GM18499 (cell line): ENCODE measurements around the gene POFUT1.
"Not testable (repeated sequence)": the region's sequence is repeated elsewhere in the genome, so short reads cannot be mapped to it uniquely, and the experiment has no call there.

ENCODE experiments used
- ATAC-seq: cut with Tn5 transposase; IDR thresholded peaks from one replicate; pipeline ENCODE4 v1.9.1; 2021; ENCODE audit warnings: moderate number of reproducible peaks; ENCODE audit not compliant: insufficient read depth, unreplicated experiment

POFUT1 gene

DNA sequence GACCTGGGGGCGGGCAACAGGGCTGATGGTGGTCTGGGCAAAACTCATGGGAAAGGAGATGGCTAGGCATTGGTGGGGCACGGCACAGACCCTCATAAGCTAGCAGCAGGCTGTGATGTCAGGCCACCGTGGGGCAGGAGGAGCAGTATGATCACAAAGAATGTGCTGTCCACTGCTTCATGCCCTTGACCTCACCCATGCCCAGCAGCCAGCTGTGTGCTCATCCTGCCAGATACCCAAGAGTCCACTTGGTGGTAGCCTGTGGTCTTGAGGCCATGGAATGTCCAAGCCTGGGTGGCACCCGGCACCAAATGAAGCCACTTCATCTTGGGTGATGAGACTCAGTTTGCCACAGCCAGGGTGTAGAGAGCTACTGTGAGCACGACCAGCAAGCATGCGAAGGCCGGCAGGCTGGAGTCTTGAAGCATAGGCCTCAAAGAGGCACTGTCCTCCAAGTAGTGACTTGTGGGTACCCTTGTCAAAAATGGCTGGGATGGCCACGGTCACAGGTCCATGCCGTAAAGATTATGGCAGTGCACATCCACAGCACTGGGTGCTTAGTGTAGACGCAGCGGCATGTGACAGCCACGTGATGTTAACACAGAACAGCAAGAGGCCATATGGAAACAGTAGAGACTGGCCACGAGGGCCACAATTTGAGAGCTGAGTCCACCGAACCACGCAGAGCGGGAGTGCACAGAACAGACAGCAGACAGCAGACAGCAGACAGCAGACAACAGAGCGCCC is 19.1 kb upstream of the POFUT1 start:
- ATAC-seq, result no peak

DNA sequence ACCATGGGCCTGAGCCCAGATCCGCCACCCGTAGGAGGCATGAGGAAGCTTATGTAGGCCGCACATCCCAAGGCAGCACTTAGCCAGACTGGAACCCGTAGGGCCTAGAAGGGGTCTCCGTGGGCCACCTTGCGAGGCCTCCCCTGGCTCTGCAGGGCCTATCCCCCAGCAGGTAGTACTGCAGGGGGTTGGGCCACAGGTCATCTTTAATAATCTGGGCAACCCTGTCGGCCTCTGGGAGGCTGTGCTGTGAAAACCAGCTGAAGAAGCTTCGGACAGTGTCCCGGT is 18.6 kb upstream of the POFUT1 start:
- ATAC-seq, result no peak

DNA sequence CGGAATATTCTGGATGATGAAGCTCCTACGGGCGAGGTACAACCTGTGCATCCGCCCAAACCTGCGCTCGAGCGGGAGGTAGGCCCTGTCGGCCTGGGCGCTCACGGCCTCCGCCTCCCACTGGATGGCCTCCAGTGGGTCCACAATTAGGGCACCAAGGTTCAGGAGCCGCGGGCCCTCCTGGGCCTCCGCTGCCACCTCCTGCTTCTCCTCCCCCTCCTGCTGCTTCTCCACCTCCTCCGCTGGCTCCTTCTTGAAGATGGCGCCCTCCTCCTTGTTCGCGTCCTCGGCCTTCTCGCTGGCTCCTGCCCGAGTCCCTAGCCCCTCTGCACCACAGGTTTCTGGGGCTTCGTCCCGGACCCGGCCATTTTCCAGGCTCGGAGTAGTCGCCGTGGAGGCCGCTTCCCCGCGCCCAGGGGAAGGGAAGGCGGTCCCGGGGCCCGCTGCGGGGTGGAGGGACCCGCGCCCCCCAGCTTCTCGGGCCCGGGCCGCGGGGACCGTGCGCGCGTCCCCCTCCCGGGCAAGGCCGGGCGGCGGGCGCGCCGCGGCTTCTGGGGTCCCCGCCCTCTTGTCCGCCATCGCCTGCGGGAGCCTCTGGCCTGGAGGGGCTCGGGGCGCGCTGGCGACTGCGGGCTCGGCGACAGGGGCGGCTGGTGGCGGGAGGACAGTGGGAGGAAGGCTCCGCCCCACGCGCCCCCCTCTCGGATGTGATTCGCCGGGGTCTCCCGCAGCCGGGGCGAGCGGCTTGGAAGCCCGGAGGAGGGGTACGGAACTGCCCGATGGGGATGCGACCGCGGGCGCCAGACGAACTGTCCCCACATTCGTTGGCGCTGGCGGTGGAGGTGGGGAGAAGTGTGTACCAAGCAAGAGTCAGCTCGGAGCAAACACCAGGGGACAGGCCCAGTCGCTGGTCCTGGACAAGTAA is 17.7 kb upstream of the POFUT1 start:
- no peak for ATAC-seq

DNA sequence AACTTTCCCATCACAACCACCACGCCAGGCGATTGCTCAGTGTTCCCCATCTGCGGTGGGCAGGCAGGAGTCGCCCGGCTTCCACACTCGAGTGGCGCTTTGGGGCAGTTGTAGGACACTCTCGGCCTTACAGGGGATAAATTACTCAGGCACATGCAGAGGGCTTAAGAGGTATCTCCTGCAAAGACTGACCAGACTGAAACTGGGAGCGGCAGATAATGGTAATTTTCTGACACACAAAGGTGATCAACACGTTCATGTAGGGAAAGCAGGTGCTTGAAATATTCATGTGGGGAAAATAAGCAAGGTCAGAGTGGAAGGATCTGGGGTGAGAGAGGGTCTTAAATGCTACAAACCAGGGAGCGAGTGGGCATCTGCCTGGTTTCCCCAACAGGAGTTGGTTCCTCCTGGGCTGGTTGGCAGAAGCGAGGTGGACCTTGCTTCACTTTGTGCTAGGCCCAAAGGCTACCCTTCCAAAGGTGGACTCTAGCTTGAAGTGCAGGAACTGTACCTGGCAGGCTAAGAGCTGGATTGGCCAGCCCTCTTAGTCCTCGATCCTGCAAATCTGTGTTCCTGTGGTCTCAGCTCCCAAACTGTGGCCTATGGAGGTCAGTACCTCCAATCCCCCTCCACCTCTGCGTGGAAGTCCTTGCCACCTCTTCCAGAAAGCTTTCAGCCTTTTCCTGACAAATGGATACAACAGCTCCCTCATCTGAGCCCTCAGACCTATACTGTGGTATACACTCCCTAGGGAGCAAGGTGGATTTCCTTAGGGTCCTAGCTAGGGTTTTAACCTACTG is 16.9 kb upstream of the POFUT1 start:
- ATAC-seq, result no peak

DNA sequence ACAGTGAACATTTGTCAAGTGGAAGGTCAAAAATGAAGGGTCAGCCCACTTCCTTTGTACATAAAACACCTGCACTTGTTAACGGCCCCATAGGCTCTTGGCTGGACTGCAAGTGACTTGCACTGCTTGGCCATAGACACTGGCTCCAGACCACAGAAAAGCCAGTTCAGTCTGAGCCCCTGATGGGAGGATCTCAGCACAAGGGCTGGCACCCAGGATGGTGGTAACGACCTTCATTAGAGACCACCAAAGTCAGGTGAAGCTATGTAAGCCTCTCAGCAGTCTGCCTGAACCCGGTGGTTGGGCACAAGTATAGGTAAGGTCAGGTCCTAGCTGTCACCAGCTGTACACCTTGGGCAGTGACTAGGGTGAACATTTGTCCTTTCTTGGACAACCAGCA is 16.3 kb upstream of the POFUT1 start:
- no peak for ATAC-seq

DNA sequence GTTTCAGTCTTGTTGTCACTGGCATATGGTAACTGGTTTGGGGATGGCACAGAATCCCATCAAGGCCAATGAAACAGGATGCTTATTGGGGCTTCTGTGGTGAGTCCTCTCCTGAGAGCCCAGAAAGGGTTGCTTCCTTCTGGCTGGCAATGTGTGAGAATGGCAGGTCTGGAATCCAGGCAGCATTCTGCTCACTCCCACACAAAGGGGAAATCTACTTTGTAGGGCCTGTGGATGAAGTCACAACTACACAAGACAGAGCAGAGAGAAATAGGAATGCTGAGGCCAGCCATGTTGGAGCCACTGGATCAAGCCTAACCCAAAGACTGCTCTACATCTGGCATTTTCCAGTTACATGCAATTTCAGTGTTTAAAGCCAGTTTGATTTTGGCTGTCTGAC is 15.8 kb upstream of the POFUT1 start:
- ATAC-seq, result no peak

DNA sequence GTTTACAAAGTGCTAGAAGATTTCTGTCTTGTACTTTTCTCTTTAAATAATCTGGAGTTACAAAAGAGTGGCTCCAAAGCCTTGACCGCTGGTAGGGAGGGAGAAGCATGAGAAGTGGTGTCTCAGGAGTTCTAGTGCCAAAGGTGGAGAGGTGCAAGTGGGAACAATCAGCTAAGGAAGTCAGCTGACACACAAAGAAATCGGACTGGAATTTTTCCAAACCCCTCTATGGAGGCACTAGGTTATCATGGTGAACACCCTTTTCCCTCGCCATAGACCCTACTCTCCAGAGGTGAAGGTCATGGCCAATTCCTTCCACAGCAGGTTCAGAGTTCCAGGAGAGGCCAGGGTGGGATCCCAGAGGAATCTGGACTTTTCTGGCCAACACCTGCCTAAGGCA is 15.0 kb upstream of the POFUT1 start:
- ATAC-seq, result no peak

DNA sequence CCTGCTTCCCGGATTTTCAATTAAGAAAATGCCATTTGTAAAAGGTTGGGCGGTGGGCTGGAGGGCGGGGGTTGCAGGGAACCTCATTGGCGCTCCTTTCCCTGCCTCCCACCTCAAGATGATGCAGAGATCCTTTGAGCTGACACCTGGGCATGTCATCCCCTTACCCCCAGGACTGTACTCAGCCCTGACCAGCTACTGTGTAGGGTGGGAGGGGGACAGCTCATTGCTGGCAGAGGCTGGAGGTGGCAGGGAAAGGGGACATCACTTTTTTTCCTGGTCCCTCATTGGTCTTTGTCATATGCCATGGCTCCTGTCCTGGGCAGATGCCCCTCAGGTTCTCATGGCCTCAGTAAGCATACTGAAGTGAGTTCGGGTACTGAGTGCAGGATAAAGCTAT is 14.3 kb upstream of the POFUT1 start:
- not testable (repeated sequence) for ATAC-seq

DNA sequence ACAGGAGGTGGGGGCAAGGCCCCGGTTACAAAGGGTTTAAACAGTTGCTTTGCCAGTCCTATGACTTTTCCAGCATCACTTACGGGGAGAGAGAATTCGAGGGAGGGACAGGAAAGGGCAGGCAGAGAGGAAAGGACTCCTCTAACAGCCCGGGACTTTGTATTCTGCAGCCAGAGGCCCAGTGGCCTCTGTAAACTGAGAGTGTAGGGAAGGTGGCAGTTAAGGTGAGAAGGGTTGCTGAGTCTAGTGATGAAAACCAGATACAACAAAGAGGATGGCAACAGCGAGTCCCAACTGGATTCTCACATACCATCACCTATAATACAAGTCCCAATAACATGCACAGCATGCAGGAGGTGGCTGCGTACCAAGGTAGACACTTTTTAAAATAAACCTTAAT is 13.7 kb upstream of the POFUT1 start:
- no peak for ATAC-seq

DNA sequence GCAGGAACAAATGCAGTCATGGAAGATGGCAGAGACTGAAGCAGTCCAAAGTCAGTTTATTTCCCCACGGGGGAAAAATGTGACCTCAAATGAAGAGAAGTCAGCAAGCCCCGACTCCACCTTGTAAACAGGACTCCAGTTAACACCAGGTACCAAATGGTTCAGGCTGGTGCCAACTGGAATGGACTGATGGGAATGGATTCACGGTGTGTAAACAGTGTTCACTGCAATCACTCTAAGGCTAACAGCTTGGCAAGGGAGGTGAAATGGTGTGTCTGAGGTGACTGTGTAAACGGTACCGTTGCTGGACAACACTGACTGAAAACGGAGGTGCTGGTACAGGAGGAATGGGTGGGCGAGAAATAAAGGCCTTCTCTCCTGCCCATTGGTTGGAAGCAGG is 12.1 kb upstream of the POFUT1 start:
- ATAC-seq, result no peak

DNA sequence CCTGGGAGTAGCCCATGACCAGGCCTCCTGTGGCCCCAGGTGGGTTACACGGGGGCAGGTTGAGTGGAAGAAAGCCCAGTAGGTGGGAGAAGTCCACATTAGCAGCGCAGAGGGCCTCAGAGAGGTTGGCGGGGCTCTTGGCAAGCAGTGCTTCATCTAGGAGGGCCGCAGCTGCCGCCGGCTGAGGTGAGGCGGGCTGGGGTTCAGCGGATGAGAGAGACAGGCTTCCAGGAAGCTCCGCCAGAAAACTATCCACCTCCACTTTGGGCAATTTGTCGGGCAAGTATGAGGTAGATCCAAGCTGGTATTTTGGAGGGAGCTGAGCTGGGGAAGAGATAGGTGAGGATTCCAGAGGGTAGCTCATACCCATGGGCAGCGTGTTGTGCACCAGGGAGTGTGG is 11.1 kb upstream of the POFUT1 start:
- not testable (repeated sequence) for ATAC-seq

DNA sequence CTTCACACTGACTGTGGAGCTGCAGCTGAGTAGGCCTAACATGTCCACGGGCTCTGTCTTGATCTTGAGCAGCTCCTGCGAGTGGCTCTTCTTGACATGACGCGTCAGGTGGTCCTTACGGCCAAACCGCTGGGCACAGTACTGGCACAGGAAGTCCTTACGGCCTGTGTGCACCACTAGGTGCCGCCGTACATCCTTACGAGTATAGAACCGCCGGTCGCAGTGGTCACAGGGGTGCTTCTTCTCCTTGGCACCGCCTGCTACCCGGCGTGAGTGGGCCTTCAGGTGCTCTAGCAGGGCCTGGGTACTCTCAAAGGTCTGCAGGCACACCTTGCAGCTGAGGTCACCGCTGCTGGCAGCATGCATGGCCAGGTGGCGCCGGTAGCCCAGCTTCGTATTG is 10.5 kb upstream of the POFUT1 start:
- ATAC-seq, result not testable (repeated sequence)

DNA sequence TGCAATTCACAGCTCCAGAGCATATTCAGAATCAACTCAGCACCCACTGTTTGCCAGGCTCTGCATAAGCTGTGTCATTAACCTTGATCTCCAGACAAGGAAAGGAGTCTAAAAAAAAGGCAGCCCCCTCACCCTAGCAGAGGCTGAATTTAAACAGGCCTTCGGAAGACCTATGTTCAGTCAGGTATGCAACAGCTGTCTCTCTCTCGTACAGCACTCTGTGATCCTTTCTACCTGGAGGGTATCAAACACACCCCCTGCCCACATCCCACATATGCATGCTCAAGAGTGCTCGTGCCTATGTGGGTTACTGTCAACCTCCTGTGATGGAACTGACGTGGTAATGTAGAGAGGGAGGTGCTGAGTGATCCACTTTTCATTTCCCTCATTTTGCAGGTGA is 8.7 kb upstream of the POFUT1 start:
- no peak for ATAC-seq

DNA sequence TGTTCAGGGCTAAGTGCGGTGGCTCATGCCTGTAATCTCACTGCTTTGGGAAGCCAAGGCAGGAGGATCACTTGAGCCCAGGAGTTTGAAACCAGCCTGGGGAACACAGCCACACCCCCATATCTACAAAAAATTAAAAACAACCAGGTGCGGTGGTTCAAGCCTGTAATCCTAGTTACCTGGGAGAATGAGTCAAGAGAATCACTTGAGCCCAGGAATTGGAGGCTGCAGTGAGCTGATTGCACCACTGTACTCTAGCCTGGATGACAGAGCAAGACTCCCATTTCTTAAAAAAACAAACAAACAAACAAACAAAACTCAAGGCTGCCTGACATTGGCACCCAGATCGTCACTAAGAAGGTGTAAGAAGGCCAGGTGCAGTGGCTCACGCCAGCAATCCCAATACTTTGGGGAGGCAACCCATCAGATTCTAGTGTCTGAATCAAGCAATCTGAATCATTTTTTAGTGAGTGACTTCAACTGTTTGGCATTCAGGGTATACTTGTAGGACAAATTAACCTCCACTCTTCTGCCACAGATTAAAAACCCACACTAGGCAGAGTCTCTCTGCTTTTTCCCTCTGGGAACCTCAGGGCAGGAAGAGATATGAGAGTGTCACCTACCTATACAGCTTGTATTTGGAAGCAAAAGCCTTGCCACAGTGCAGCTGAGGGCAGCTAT is 6.2 kb upstream of the POFUT1 start:
- no peak for ATAC-seq

DNA sequence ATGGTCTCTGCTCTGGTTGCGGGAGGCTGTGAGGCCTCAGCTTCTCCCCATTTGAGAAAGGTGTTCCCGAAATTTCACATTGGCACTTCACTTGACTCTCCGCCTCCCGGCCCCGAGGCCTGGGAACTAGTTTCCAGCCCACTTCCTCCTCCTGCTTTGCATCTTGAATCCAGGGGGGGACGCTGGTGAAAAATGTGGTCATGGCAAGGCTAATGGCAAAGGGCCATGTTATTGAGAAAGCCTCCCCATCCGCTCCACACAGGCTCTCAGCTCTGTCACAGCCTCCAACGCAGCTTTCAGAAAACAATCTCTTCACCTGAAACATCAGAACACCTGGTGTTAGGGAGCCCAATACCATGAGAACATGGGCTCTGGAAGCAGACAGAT is 5.7 kb upstream of the POFUT1 start:
- ATAC-seq, result no peak

DNA sequence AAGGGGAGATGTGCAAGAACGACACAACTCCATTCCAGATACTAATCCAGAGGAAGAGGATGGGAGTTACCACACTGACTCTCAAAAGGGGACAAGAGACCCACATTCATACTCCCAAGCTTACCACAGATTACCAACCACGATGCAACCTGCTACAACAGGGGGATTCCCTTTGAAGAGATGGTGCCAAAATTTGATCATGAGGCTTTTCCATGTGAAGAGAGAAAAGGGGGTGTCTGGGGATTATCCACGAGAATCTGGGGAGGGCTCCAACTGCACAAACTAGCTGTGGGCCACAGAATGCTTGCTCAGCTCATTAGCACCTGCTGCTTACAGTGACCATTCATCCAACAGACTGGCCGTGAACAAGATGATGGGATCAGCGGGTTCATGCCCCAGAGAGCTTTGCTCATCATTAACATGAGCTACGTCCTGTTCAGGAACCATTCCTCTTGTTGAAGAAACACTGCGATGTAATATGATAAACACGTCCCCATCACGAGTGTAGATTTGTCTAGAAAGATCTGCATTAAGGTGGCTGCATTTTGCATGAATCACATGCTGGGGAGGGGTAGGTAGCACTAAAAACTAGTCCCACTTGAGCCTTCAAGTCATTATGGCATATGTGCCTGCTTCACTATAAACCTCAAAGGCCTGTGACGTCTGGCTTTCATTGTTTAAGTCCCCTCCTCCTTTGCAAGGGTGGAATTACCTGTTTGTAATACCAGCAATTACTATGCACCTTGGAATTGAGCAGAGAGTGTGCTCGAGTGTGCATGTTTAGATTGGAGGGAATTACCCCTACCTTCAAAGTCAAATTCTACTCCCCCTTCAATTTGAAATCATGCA is 4.1 kb upstream of the POFUT1 start:
- ATAC-seq, result no peak

DNA sequence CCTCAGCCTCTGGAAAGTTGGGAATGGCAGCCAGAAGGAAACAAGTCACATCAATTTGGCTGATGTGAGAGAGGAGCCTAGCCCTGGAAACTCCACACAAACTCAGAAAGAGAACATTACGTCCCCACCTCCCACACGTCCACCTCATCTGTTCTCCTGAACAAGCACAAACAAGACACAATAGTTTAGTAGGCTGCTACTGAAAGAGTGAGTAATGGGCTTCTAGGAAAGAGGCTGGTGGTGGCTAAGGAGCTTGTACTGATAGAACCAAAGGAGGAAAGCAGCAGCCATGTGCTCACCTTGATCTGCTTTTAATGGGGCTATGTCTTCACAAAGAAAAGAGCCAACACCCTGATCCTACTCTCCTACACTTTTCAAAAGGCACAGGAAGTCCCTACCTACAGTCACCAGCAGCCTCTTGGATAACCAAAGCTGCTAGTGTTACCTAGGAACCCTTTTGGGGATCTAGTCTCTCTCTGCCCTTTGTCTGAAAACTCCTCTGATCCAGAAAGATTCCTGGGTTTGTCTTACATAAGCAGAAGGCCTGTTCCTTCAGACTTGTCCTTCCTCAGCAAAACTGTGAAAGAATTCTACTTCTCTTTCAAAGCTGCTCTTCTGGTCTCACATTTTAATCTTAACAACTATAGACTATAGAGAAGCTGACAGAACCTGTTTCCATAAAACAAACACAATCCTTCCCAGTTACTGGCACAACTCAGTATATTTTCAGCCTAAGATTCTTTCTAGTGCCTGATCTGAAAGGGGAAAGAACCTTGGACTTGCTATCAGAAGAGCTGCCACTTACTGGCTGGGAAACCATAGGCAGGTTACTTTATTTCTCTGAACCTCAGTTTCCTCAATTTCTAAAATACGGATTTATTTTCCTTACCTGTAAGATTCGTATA is 3.2 kb upstream of the POFUT1 start:
- ATAC-seq, result no peak

DNA sequence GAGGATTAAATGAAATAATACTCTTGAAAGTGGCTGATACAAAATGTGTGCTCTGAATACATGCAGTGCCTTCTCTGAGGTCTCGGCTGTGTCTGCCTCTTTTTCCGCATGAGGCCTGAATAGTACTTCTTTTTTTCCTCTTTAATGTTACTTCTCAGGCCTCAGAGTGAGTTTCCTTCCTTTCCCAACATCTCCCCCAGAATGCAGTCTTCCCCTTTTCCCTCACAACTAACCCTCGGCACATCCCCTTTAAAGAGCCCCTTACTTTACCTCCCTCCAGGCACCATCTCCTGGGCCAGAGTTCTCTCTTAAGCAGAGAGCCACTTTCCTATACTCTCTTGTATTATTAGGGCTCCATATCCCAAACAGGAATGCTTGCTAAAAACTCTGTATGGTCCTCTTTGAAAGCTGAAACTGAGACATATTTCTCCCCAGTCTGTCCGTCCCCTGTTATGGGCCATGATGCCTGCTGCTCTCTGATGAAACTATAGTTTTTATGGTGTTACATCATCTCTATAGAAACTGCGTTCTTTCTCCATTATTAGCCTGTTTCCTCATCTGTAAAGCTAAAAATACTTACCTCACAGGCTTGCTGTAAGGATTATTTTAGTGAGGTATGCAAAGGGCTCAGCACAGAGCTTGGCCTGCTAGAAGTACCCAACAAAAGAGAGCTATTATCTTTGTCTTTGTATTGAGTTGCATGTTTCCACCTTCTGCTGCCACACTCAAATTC is 2.4 kb upstream of the POFUT1 start:
- ATAC-seq, result no peak
